HG02759 (cell line): ENCODE results near the gene HSPA1L.
"Not testable (repeated sequence)": the region's sequence is repeated elsewhere in the genome, so short reads cannot be mapped to it uniquely, and the experiment has no call there.

Experiments used
- ATAC-seq: cut with Tn5 transposase; IDR thresholded peaks from one replicate; pipeline ENCODE4 v1.9.1; 2021; ENCODE audit warnings: mild to moderate bottlenecking, moderate library complexity; ENCODE audit not compliant: unreplicated experiment

HSPA1L gene

GRCh38 chr6:31837369-31838113 is 22.5 kb upstream of the HSPA1L start:
- ATAC-seq, result no peak

- no peak for ATAC-seq
These were observed 21.6 kb upstream of the HSPA1L start for GRCh38 chr6:31836474-31837368.

GRCh38 chr6:31836047-31836473 is 21.0 kb upstream of the HSPA1L start:
- ATAC-seq, result no peak

GRCh38 chr6:31834367-31835250 is 19.5 kb upstream of the HSPA1L start:
- peak; percentile 52 for ATAC-seq

GRCh38 chr6:31831350-31832215 is 16.5 kb upstream of the HSPA1L start:
- ATAC-seq, result no peak

- no peak for ATAC-seq
These were observed 15.8 kb upstream of the HSPA1L start for GRCh38 chr6:31830886-31831335.

- ATAC-seq, result no peak
These were observed 14.7 kb upstream of the HSPA1L start for GRCh38 chr6:31829633-31830283.

GRCh38 chr6:31827286-31828079 is 12.4 kb upstream of the HSPA1L start, which contains the start of gene HSPA1B:
Gene HSPA1B, plus strand, starts transcription at chr6:31827738. Its CDS starts 213 bp downstream, at chr6:31827951.
- peak; percentile 69 for ATAC-seq

GRCh38 chr6:31826793-31827285 is 11.8 kb upstream of the HSPA1L start:
- ATAC-seq, result peak; percentile 16

GRCh38 chr6:31825553-31825952 is 10.5 kb upstream of the HSPA1L start:
- ATAC-seq, result no peak

- not testable (repeated sequence) for ATAC-seq
These were observed 8.6 kb upstream of the HSPA1L start for GRCh38 chr6:31823592-31824196.

GRCh38 chr6:31822036-31822821 is 7.1 kb upstream of the HSPA1L start:
- peak; percentile 55 for ATAC-seq

- peak; percentile 59 for ATAC-seq
These were observed 6.4 kb upstream of the HSPA1L start for GRCh38 chr6:31821301-31822035.

GRCh38 chr6:31820399-31820798 is 5.3 kb upstream of the HSPA1L start:
- not testable (repeated sequence) for ATAC-seq

GRCh38 chr6:31819871-31820299 is 4.8 kb upstream of the HSPA1L start:
- ATAC-seq, result no peak

GRCh38 chr6:31817929-31818511 is 2.9 kb upstream of the HSPA1L start:
- ATAC-seq, result not testable (repeated sequence)
